GM19043 (cell line): ENCODE results near the gene PRDM4.
A peak's percentile ranks its signal among the peaks of the same experiment; 100 is the strongest.
"Not testable (repeated sequence)": the region's sequence is repeated elsewhere in the genome, so short reads cannot be mapped to it uniquely, and the experiment has no call there.

ENCODE experiments used
- ATAC-seq: cut with Tn5 transposase; IDR thresholded peaks from one replicate; pipeline ENCODE4 v1.9.1; 2021; ENCODE audit warnings: low read depth; ENCODE audit not compliant: unreplicated experiment

Gene PRDM4

GRCh38 chr12:107702106-107702505 lies 58.8 kb downstream of the PRDM4 start:
- ATAC-seq: no peak

- not testable (repeated sequence) for ATAC-seq
Observed at GRCh38 chr12:107695772-107696171, 65.2 kb downstream of the PRDM4 start.

GRCh38 chr12:107685360-107686248 lies 75.3 kb downstream of the PRDM4 start, which contains the start of gene PWP1:
Gene PWP1, plus strand, starts transcription at chr12:107685799. Its CDS starts 101 bp downstream, at chr12:107685900.
- peak; percentile 89 for ATAC-seq

DNA sequence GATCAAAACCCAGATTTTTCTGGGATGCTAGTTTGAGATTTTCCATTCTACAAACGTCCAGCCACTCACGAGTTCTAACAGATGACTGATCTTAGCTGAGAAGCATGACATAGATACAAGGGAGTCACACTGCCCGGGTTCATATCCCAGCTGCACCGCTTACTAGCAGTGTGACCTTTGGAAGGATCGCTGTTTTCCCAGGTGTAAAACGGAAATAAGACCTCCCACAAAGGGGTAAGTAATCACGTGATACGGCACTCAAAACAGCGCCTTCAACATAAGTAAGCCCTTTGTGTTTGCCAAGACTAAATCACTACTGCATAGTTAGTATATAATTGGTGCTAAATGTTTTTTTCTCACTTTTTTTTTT lies 76.0 kb downstream of the PRDM4 start:
- no peak for ATAC-seq

- no peak for ATAC-seq
Observed at GRCh38 chr12:107684029-107684795, 76.7 kb downstream of the PRDM4 start.
